Measurements from ENCODE around the gene NFASC.

NFASC gene

GRCh38 chr1:204928671-204929486, 58.2 kb downstream of the NFASC start:
- DNase-seq: no peak

GRCh38 chr1:204929487-204930154, 59.0 kb downstream of the NFASC start:
- no peak for DNase-seq

DNA sequence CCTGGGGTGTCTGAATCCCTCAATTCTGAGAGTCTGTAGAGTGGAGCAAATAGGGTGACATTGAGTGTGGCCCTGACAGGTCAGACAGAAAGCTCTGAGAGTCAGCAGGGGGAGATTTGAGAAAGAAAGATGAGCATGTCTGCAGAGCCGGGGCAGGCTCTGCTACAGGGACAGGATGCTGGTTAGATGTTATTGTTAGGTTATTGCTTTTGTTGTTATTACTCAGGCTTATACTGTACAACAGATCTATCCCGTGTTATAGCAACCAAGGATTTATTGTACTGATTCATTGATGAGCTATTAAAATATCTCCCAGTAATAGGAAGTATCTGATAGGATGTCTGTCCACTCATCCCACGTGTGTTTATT, 59.5 kb downstream of the NFASC start:
- DNase-seq: no peak

GRCh38 chr1:204931313-204931712, 60.7 kb downstream of the NFASC start:
- no peak for DNase-seq

DNA sequence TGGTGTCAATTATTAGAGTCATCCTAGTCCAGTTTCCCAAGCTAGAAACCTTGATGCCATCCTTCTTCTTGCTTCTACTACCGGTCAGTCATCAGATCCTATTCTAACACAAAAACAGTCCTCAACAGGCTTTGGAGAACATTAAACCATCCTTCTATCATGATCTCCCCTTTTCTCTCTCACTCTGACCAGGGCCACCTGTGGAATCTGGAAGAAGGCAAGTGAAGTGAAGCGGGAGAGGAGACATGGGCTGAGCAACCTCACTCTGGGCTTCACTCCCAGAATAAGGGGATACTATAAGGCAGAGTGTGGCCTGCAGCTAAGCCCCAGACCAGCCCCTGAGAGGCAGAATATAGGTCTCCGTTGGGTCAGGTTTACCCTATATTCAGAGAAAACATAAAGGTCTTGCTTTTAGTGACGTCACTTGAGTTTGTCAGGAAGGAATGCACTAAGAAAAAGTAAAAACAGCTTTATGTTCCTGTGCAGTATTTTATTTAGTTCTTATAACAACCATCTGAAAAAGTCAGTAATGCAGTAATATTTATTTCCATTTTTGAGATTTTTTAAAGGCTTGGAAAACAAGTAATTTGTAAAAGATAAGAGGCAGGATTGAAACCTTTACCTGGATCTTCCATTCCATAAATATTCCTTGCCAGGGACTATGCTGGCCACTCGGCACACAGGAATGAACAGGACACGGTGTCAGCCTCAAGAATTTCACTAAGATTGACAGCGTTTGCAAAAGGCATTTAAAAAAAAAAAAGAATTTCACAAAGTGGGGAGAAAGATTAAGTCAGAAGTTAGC, 61.3 kb downstream of the NFASC start:
- no peak for DNase-seq

DNA sequence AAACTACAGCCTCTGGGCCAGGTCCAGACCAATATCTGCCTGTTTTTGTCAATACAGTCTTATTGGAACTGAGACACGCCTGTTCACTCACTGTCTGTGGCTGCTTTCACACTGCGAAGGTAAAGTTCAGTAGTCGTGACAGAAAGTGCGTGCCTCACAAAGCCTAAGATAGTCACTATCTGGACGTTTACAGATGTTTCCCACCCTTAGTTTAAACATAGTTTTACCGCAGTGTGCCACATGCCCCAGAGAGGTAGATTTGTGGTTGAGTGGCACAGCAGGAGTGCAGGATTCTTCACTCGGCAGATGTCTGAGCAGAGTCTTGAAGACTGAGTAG, 61.9 kb downstream of the NFASC start:
- no peak for DNase-seq

- DNase-seq: no peak
Observed at GRCh38 chr1:204935155-204935554, 64.5 kb downstream of the NFASC start.

- no peak for DNase-seq
Observed at GRCh38 chr1:204936765-204937164, 66.1 kb downstream of the NFASC start.

- no peak for DNase-seq
Observed at GRCh38 chr1:204937901-204938300, 67.2 kb downstream of the NFASC start.

DNA sequence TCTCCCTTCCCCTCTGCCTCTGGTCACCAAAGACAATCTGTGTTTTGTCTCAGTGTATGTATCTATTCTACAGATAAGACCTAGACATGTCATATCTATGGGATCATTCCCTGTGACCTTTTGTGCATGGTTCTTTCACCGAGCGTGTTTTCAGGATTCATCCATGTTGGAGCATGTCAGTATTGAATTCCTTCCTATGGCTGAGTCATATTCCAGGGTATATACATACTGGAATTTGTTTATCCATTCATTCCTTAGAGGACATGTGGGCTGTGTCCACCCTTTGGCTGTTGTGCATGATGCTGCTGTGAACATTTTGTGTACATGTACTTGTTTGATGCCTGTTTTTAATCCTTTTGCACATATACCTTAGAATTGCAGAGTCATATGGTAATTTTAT, 69.9 kb downstream of the NFASC start:
- DNase-seq: no peak

DNA sequence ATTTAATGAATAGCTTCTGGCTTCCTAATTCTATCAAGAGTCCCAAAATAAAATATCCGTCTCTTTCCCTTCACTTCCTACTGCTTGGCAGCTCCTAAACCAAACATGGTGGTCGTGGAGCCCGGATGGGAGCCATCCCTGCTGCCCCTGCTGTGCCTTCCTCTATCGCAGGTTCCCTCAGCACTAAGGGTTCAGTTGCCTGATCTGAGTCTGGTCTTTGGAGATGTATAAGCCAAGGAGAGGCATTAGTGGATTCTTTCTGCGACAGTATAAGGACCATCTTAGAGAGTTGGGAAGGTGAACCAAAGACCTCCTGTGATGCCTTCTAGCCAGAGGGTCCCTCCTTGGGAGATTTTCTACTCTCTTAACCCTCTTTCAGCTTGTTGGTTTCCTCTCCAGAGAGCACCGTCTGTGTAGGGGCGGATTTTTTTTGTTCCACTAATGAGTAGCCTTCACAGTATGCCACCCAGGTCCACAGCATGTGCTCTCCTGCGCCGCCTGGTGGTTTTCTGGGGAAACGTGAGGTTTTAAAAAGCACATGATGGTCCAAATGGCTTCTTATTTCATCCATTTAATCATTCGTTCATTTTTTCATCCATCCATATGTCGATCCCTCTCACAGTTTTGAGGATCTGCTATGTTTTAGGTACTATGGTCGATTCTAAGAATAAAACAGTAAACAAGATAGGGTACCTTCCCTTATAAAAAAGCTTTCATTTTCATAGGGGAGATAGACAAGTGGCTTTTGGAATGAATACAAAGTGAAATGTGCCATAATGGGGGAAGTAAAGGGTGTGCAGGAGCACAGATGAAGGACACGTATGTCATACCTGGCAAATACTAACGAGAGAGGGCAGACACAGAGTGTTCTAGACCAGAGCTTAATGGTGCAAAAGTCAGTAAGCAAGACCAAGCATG, 71.0 kb downstream of the NFASC start:
- peak; percentile 56 to 75 (median 70) for DNase-seq

- no peak for DNase-seq
Observed at GRCh38 chr1:204943495-204943894, 72.8 kb downstream of the NFASC start.

DNA sequence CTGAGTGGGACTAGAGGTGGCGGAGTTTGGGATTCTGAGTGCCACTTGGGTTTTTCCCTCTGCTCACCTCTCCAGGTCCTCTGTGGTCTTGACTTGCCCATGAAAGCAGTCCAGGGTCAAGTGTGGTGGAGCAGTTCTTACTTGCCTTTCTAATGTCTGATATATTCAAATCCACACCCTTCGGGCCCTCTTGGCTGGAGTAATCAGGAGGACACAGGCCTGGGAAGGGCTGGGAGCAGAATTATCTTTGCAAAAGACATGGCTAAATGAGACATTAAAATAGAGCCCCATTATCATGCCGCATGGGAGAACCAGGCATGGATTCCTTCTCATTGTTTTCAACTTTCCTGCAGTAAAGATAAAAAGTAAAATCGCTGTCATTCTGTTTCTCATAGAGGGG, 74.0 kb downstream of the NFASC start:
- no peak for DNase-seq

DNA sequence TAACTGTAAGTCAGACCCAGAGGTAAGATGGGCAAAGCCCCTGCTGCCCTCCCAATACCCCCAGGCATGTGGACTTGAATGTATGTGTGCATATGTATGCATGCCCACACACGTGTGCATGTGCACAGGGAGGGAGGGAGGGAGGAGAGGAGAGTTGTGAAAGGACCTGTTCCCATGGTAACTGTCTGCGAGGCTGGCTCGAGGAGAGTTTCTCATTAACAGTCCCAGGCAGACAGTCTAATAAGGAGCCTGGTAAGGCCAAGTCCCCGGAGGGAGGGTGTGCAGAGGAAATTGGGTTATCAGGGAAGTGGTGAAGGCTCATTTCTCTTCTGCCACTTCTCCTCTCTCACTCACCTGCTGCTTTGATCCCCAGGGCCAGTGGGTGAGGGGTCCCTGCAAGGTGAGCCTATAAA, 74.9 kb downstream of the NFASC start:
- DNase-seq: no peak

DNA sequence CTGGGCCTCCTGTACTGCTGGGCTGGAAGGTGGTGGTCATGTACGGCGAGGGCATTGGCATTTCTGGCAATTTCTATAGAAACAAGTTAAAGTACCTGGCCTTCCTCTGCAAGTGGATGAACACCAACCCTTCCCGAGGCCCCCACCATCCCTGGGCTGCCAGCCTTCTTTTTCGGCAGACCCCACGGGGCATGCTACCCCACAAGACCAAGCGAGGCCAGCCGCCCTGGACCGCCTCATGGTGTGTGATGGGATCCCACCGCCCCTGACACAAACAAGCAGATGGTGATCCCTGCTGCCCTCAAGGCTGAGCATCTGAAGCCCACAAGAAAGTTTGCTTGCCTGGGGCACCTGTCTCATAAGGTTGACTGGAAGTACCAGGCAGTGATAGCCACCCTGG, 76.0 kb downstream of the NFASC start:
- DNase-seq: no peak

DNA sequence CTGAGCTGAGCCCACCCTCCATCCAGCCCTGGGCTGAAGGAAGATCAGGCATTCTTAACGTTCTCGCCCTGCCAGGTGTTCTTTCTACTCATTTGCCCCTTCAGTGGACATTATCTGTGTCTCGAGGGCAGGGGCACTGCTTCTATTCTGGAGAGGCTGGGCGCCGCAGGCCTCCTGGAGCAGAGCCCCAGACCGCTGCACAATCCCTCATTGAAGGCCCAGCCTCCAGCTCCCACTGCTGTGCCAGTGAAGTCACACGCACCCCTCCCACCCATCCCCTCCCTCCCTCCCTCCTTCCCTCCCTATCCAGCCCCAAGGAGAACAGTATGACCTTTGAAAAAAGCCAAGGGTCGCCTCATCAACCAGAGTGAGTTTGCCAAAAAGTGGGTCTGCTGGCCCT, 76.7 kb downstream of the NFASC start:
- DNase-seq: no peak

GRCh38 chr1:204947747-204948146, 77.1 kb downstream of the NFASC start:
- no peak for DNase-seq

DNA sequence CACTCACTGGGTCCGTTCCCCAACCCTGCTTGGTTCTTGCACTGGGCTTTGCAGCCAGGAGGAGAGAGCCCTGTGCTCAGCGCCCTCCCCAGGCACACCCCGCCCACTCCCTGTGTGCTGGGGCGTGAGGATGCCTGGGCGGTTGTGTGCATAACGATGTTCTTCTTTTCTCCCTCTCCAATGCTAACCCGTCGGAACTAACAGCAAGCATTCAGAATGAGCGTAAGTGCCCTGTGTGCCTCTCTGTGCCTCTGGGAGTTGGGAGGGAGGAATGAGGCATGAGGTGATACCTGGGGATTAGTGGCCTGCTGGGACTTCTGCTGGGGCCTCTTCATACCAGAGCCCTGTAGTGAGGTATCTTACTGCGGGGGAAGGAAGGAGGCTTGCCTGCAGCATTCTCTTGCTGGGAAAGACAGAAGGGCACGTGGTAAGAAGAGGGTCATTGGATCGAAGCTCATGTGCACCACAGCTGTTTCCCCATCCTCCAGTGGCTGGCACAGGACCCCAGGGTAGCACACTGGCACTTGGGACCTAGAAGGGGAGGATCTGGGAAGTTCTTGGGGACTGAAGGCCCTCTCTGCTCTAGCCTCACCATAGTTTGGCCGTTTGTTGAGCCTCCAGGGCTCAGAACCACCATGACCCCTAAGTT, 79.8 kb downstream of the NFASC start:
- DNase-seq: no peak

GRCh38 chr1:204958317-204959307, 88.0 kb downstream of the NFASC start:
- DNase-seq: no peak

DNA sequence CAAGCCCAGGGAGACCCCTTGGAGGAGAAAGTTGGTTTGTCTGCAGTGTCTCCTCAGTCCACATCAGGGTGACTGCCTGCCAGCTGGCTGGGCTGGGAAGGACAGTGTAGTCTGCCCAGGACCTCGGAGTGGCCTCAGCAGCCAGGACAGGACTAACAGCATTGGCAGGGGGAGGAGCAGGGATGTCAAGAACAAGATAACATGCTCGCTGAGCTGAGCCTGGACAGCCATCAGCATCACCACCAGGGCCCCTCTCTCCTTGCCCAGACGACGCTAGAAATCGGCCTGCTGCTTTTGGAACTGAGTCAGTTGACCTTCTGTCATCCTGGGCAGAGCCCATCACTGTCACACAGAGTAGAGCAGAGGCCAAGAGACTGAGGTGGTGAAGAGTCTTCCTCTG, 88.7 kb downstream of the NFASC start:
- DNase-seq: no peak

DNA sequence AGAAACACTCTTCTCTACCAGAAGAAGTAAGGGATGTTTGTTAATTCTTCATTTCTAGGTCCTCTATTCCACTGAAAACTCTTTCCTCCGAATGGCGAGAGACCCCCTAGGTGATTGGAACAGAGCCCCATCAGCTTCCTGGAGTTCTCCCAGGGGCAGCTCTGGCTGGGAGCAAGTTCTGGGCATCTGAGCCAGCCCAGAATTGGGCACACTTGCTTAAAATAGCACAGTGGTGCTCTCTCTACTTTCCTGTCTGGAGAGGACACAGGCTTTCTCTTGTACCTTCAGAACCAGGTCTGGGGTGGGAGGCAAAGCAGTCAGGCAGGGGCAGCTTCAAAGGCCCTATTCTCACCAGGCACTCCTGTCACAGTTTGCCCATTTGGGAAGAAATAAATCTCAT, 89.2 kb downstream of the NFASC start:
- no peak for DNase-seq
